H1 (cell line): ENCODE data around the gene TMEM198.

ENCODE experiments used
- CHD2 ChIP-seq: IDR thresholded peaks from 2 replicates; pipeline ENCODE4 v1.6.1; 2012; ENCODE audit warnings: low read length, improper control_type of control experiment
- NRF1 ChIP-seq: IDR thresholded peaks from 2 replicates; pipeline ENCODE4 v1.6.1; 2011; ENCODE audit warnings: mild to moderate bottlenecking, low read depth, low read length, improper control_type of control experiment
- PHF8 ChIP-seq: fragments of 200-600 bp; sonication (generic); conservative IDR thresholded peaks from 2 replicates; pipeline ENCODE4 v1.7.1; 2012; ENCODE audit warnings: low read depth, mild to moderate bottlenecking, inconsistent platforms, low read length, moderate library complexity
- POLR2A ChIP-seq, 2 experiments: IDR thresholded peaks; 1 replicate in 1 of 2; 2 replicates in 1 of 2; pipeline ENCODE4 v1.6.1; 2011; ENCODE audit warnings: low read depth in 2 of 2, low read length in 2 of 2, mild to moderate bottlenecking in 2 of 2; ENCODE audit errors: control extremely low read depth in 1 of 2
- POLR2AphosphoS5 ChIP-seq: IDR thresholded peaks from 2 replicates; pipeline ENCODE4 v1.6.1; 2011; ENCODE audit warnings: low read depth, low read length
- SRF ChIP-seq: IDR thresholded peaks from 2 replicates; pipeline ENCODE4 v1.6.1; 2011; ENCODE audit warnings: mild to moderate bottlenecking, low read depth, low read length, moderate library complexity
- TF ChIP-seq, protein P1 (sequence below): IDR thresholded peaks from 2 replicates; pipeline ENCODE4 v1.6.1; 2011; ENCODE audit warnings: low read length, improper control_type of control experiment
- TF ChIP-seq, protein P2 (sequence below), 3 experiments: IDR thresholded peaks; 1 replicate in 2 of 3; 2 replicates in 1 of 3; pipeline versions ENCODE4 v1.5.1 to v1.6.1; 2011; ENCODE audit warnings: low read length in 3 of 3, mild to moderate bottlenecking in 3 of 3, inconsistent platforms in 2 of 3, low read depth in 1 of 3, moderate library complexity in 1 of 3; ENCODE audit not compliant: insufficient read depth in 1 of 3; ENCODE audit errors: control extremely low read depth in 1 of 3
- TF ChIP-seq, protein P3 (sequence below): IDR thresholded peaks from 2 replicates; pipeline ENCODE4 v1.6.1; 2012; ENCODE audit warnings: low read length, inconsistent platforms

DNA sequence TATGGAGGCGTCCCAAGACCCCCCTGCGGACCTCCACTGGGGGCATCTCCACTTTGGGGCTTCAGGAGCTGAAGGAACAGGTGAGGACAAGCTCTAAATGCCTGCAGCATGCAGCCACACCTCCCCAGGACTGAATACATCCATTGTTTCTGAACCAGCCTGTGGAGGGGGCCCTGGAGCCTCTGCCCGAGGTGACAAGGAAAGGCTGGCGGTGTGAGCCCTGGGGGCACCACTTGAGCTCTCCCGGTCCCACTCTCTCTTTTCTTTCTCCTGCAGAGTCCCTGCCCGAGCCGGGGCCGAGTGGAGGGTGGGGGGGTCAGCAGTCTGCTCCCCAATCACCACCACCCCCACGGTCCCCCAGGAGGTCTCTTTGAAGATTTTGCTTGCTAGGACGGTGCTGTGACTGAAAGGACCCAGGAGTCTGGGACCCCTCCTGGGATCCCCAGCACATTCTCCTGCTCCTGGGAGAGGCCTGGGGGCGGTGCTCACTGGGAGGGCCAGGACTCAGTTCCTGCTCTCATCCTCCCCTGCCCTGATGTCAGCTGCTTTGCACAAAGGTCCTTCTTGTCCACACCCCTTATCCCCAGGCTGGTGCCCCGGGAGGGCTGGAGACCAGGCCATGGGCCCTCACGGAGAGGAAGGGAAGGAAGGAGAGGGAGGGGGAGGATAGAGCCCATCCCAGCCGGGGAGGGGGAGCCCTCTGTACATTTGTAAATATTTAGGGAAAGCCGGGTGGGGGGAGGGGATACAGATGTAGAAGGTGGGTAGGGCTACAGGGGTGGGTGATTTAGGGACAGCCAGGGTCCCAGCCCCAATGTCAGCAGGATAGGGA is 6.0 kb upstream of the TMEM198 start:
- TF ChIP-seq, protein P1, sequence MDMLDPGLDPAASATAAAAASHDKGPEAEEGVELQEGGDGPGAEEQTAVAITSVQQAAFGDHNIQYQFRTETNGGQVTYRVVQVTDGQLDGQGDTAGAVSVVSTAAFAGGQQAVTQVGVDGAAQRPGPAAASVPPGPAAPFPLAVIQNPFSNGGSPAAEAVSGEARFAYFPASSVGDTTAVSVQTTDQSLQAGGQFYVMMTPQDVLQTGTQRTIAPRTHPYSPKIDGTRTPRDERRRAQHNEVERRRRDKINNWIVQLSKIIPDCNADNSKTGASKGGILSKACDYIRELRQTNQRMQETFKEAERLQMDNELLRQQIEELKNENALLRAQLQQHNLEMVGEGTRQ: no peak
- no peak for TF ChIP-seq NRF1
- TF ChIP-seq POLR2A (IDR thresholded peaks at IDR 0.05; ENCODE audit: control extremely low read depth in 1 of 2, low read depth in 2 of 2, low read length in 2 of 2): no peak
- no peak for TF ChIP-seq PHF8
- TF ChIP-seq POLR2AphosphoS5: no peak
- TF ChIP-seq, protein P2, sequence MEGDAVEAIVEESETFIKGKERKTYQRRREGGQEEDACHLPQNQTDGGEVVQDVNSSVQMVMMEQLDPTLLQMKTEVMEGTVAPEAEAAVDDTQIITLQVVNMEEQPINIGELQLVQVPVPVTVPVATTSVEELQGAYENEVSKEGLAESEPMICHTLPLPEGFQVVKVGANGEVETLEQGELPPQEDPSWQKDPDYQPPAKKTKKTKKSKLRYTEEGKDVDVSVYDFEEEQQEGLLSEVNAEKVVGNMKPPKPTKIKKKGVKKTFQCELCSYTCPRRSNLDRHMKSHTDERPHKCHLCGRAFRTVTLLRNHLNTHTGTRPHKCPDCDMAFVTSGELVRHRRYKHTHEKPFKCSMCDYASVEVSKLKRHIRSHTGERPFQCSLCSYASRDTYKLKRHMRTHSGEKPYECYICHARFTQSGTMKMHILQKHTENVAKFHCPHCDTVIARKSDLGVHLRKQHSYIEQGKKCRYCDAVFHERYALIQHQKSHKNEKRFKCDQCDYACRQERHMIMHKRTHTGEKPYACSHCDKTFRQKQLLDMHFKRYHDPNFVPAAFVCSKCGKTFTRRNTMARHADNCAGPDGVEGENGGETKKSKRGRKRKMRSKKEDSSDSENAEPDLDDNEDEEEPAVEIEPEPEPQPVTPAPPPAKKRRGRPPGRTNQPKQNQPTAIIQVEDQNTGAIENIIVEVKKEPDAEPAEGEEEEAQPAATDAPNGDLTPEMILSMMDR (IDR thresholded peaks at IDR 0.05; ENCODE audit: control extremely low read depth in 1 of 3, insufficient read depth in 1 of 3, low read depth in 1 of 3, low read length in 3 of 3): peak in 1 of 3 experiments; percentile 25; a peak in 1 of 4 replicates
- TF ChIP-seq, protein P3, sequence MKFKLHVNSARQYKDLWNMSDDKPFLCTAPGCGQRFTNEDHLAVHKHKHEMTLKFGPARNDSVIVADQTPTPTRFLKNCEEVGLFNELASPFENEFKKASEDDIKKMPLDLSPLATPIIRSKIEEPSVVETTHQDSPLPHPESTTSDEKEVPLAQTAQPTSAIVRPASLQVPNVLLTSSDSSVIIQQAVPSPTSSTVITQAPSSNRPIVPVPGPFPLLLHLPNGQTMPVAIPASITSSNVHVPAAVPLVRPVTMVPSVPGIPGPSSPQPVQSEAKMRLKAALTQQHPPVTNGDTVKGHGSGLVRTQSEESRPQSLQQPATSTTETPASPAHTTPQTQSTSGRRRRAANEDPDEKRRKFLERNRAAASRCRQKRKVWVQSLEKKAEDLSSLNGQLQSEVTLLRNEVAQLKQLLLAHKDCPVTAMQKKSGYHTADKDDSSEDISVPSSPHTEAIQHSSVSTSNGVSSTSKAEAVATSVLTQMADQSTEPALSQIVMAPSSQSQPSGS: no peak
- no peak for TF ChIP-seq CHD2
- no peak for TF ChIP-seq SRF
